Muscle layer of colon (tissue), 2 donors: Measurements from ENCODE around the gene TMC1.
"Not testable (repeated sequence)": the region's sequence is repeated elsewhere in the genome, so short reads cannot be mapped to it uniquely, and the experiment has no call there.

Experiments used
- H3K27ac ChIP-seq: one replicate; pipeline ENCODE4 v1.7.0; 2013; ENCODE audit warnings: low read depth, mild to moderate bottlenecking, low read length, moderate library complexity
- H3K27me3 ChIP-seq, 2 donors: one replicate each; pipeline ENCODE4 v1.7.0; 2013; ENCODE audit warnings: low read length in 2 of 2, mild to moderate bottlenecking in 2 of 2; ENCODE audit not compliant: insufficient read depth in 2 of 2, control insufficient read depth in 1 of 2
- H3K36me3 ChIP-seq: one replicate; pipeline ENCODE4 v1.7.0; 2013; ENCODE audit warnings: mild to moderate bottlenecking, low read length; ENCODE audit not compliant: insufficient read depth
- H3K4me1 ChIP-seq: one replicate; pipeline ENCODE4 v1.7.0; 2013; ENCODE audit warnings: mild to moderate bottlenecking, low read length; ENCODE audit not compliant: insufficient read depth
- H3K4me3 ChIP-seq, 2 donors: one replicate each; pipeline ENCODE4 v1.7.0; 2013; ENCODE audit warnings: low read length in 2 of 2, low read depth in 1 of 2, mild to moderate bottlenecking in 1 of 2, moderate library complexity in 1 of 2
- H3K9ac ChIP-seq: one replicate; pipeline ENCODE4 v1.7.0; 2013; ENCODE audit warnings: low read length
- H3K9me3 ChIP-seq: one replicate; pipeline ENCODE4 v1.7.0; 2013; ENCODE audit warnings: mild to moderate bottlenecking, low read length
- donor health status: abdominal sarcoma.
- donor health status: Adenocarcinoma of cecum.

Gene TMC1

GRCh38 chr9:72839085-72839484, 317.7 kb downstream of the TMC1 start:
- H3K27ac ChIP-seq = no peak overlapping the region
- no peak overlapping the region for H3K4me3 ChIP-seq
- H3K4me1 ChIP-seq = no peaks in the 10 kb centered on the region
- H3K36me3 ChIP-seq = no peaks in the 10 kb centered on the region
- no peaks in the 10 kb centered on the region for H3K27me3 ChIP-seq
- no peaks in the 10 kb centered on the region for H3K9me3 ChIP-seq
- H3K9ac ChIP-seq = no peak overlapping the region

- Histone ChIP-seq H3K36me3 (no peaks in the 10 kb centered on the region), H3K9ac (no peak overlapping the region), H3K4me1 (no peaks in the 10 kb centered on the region), H3K9me3 (no peaks in the 10 kb centered on the region), H3K27me3 (no peaks in the 10 kb centered on the region), H3K4me3 (no peak overlapping the region), H3K27ac (no peak overlapping the region)
Observed at GRCh38 chr9:72843520-72844439, 322.4 kb downstream of the TMC1 start.

GRCh38 chr9:72844440-72844768, 323.0 kb downstream of the TMC1 start:
- Histone ChIP-seq H3K36me3 (no peaks in the 10 kb centered on the region), H3K27me3 (no peaks in the 10 kb centered on the region), H3K9me3 (no peaks in the 10 kb centered on the region), H3K4me1 (no peaks in the 10 kb centered on the region), H3K4me3 (no peak overlapping the region), H3K9ac (no peak overlapping the region), H3K27ac (no peak overlapping the region)

- H3K9me3 ChIP-seq, H3K9ac ChIP-seq, H3K4me1 ChIP-seq, H3K36me3 ChIP-seq, H3K4me3 ChIP-seq, H3K27ac ChIP-seq, H3K27me3 ChIP-seq: not testable (repeated sequence)
Observed at GRCh38 chr9:72845052-72845451, 323.6 kb downstream of the TMC1 start.

- not testable (repeated sequence) for H3K36me3 ChIP-seq, H3K4me3 ChIP-seq, H3K27ac ChIP-seq, H3K27me3 ChIP-seq, H3K4me1 ChIP-seq, H3K9ac ChIP-seq, H3K9me3 ChIP-seq
Observed at GRCh38 chr9:72850209-72850608, 328.8 kb downstream of the TMC1 start.

GRCh38 chr9:72855321-72855720, 333.9 kb downstream of the TMC1 start:
- Histone ChIP-seq H3K27me3 (no peaks in the 10 kb centered on the region), H3K36me3 (no peaks in the 10 kb centered on the region), H3K9me3 (no peaks in the 10 kb centered on the region), H3K27ac (no peak overlapping the region), H3K9ac (no peak overlapping the region), H3K4me3 (no peak overlapping the region), H3K4me1 (peaks cover 21% of the 10 kb centered on the region)

- H3K9me3 ChIP-seq = no peaks in the 10 kb centered on the region
- peaks cover 21% of the 10 kb centered on the region for H3K4me1 ChIP-seq
- H3K27me3 ChIP-seq = no peaks in the 10 kb centered on the region
- no peaks in the 10 kb centered on the region for H3K36me3 ChIP-seq
- H3K9ac ChIP-seq = no peak overlapping the region
- H3K27ac ChIP-seq = no peak overlapping the region
- H3K4me3 ChIP-seq = no peak overlapping the region
Observed at GRCh38 chr9:72855890-72856523, 334.6 kb downstream of the TMC1 start.

- no peak overlapping the region for H3K9ac ChIP-seq
- H3K4me1 ChIP-seq = peaks cover 21% of the 10 kb centered on the region
- no peak overlapping the region for H3K27ac ChIP-seq
- H3K9me3 ChIP-seq = no peaks in the 10 kb centered on the region
- H3K36me3 ChIP-seq = no peaks in the 10 kb centered on the region
- no peaks in the 10 kb centered on the region for H3K27me3 ChIP-seq
- H3K4me3 ChIP-seq = no peak overlapping the region
Observed at GRCh38 chr9:72856972-72857623, 335.7 kb downstream of the TMC1 start.

- no peaks in the 10 kb centered on the region for H3K27me3 ChIP-seq
- H3K4me1 ChIP-seq = peaks cover 21% of the 10 kb centered on the region
- H3K27ac ChIP-seq = no peak overlapping the region
- no peaks in the 10 kb centered on the region for H3K9me3 ChIP-seq
- H3K36me3 ChIP-seq = no peaks in the 10 kb centered on the region
- H3K9ac ChIP-seq = no peak overlapping the region
- H3K4me3 ChIP-seq = no peak overlapping the region
Observed at GRCh38 chr9:72857624-72857996, 336.2 kb downstream of the TMC1 start.

GRCh38 chr9:72858089-72858912, 336.9 kb downstream of the TMC1 start:
- Histone ChIP-seq H3K27me3 (no peaks in the 10 kb centered on the region), H3K9me3 (no peaks in the 10 kb centered on the region), H3K27ac (no peak overlapping the region), H3K4me3 (no peak overlapping the region), H3K36me3 (no peaks in the 10 kb centered on the region), H3K9ac (no peak overlapping the region), H3K4me1 (peaks cover 21% of the 10 kb centered on the region)

GRCh38 chr9:72862788-72863187, 341.4 kb downstream of the TMC1 start:
- not testable (repeated sequence) for H3K9me3 ChIP-seq, H3K4me3 ChIP-seq, H3K36me3 ChIP-seq, H3K27ac ChIP-seq, H3K27me3 ChIP-seq, H3K9ac ChIP-seq
- peaks cover 15% of the 10 kb centered on the region for H3K4me1 ChIP-seq
